GM19468 (cell line): ENCODE results near the gene ABCC11.
A peak's percentile ranks its signal among the peaks of the same experiment; 100 is the strongest.
"Not testable (repeated sequence)": the region's sequence is repeated elsewhere in the genome, so short reads cannot be mapped to it uniquely, and the experiment has no call there.

Source experiments
- ATAC-seq: cut with Tn5 transposase; IDR thresholded peaks from one replicate; pipeline ENCODE4 v1.9.1; 2021; ENCODE audit warnings: mild to moderate bottlenecking, moderate library complexity, moderate number of reproducible peaks; ENCODE audit not compliant: unreplicated experiment; ENCODE audit errors: extremely low read depth

The ABCC11 gene

DNA sequence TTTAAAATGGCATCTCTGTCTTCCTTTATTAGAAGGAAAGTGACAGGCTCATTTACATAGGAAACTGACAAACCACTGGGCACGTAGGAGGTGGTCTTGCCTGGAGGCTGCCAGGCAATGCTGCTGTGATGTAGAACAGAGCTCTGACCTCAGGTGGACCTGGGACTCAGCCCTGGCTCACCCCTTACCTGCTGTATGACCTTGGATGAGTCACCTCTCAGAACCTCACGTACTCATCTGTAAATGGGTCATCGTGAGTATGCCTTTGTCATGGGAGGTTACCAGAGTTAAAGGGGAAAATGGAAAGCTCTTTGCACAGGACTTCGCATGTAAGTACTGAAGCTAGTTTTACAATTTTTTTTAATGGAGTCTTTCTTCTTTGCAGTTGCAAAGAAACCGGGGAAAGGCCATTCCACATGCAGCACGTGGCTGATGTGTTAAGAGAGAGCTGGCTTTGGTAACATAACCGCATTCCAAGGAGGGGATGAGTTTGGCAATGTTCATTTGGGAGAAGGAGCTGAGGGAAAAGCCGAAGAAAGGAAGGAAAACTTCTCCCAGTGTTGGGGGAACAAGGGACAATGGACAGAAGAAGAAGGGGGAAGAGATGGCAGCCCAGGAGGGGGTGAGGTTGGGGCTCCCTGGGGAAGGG is 40.6 kb downstream of the ABCC11 start:
- no peak for ATAC-seq

DNA sequence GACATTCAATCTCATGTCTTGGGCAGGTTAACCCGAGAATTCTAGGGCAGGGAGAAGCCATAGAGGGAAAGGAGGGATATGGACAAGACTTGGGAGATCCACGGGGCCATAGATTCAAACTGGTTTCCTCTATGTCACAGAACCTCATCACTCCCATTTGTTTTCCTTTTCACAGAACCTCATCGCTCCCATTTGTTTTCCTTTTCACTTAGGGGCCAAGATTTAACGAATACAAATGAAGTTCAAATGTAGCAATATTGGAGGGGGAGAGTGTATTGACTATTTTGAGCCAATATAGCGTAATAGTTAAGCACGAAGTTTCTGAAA is 42.6 kb downstream of the ABCC11 start:
- no peak for ATAC-seq

DNA sequence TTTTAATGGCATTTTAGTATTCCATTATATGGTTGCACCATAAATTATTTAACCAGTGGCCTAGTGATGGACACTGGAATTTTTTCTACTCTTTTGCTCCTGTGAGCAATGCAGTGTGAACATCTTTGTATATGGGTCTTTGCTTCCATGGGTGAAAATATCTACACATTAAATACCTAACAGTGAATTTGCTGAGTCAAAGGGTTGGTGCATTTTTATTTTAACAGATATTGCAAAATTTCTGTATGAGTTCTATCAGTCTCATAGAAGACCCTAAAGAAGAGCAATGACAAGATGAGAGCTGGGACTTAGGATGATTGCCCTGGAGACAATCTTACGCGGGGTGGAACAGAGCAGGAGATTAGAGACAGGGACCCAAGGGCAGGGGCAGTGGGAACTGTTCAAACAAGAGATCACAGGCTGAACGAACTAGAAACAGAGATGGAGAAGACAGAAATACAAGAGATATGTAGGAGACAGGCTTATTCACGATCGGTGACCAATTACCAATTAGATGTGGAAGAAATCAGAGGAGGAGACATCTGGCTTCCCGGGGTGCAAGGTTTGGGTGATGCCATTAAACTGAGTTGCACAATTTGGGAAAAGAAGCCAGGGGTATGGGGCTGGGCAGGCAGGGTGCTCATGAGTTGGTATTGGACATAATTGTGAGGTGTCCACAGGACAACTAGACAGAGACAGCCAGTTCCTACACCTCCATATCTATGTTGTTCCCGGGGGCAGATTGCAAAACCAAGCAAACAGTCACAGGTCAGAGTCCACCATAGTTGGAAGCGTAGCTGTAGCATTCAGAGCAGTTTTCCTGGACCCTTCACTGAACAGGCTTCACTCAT is 43.1 kb downstream of the ABCC11 start:
- ATAC-seq = no peak

DNA sequence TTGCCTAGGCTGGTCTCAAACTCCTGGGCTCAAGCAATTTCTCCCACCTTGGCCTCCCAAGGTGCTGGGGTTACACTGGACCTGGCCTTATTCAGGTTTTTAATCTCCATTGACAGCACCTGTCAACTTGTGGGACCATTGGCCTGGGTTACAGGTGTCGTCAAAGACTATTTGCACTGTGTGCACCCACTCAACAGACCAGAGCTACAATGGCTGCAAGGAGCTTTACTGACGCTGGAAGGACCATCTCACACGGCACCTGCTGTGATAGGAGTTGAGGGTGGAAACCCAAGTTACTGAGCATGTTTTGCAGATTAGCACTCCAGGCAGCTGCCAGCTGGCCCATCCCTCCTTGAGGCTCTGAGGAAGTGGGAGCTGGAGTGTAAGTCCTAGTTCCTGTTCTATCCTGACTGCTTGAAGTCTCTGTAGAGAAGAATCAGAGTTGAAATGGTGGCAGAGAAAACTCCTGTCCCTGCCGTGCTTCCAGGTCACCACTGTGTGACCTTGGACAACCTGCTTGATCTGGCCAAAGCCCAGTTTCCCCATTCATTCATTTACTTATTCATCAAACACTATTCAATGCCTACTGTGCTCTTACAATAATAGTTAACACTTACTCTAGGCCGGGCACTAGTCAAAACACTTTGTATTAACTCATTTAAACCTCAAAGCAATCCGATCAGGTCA is 45.7 kb downstream of the ABCC11 start:
- ATAC-seq = no peak

DNA sequence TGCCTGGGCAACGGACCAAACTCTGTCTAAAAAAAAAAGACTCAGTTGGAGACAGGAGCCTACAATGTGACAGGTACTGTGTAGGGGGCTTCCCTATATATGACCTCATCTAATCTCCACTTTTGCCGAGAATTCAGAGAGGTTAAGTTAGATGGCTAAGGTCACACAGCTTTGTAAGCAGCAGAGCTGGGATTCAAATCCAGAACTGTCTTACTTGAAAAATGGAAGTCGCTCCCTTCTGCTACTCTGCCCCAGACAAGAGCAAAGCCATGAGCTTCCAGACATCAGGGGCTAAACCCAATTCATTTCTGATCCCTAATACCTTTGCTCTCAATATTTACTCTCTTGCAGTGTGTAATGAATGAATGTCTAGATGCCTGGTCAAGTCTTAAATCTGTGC is 50.0 kb downstream of the ABCC11 start:
- ATAC-seq = no peak

DNA sequence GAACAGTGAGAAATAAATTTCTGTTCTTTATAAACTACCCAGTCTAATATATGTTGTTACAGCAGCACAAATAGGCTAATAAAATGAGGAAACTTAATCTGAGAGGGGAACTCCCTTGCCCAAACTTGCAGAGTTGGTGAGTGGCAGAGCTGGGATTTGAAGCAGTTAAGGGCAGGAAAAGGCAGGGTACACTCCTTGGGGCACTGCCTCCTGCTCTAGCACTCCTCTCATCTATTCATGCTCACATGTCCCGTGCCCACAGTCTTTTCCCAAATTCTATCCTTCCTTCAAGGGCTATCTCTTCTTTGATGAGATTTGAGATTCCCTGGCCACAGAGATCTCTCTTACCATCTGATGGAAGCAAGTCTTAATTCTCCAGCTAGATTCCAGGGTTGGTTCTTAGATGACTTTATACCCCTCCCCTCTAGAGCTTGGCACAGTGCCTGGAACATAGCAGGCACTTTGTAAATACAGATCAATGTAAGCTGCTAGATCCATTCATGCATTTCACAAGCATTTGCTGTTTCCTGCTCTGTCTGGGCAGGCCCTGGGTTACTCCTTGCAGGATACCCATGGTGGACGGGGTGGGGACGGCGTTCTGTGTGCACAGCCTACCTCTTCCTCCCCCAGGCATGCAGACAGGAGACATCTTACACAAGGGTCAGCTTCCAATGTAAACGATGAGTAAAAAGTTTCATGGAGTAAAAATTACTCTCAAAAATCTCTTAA is 52.3 kb downstream of the ABCC11 start:
- no peak for ATAC-seq

DNA sequence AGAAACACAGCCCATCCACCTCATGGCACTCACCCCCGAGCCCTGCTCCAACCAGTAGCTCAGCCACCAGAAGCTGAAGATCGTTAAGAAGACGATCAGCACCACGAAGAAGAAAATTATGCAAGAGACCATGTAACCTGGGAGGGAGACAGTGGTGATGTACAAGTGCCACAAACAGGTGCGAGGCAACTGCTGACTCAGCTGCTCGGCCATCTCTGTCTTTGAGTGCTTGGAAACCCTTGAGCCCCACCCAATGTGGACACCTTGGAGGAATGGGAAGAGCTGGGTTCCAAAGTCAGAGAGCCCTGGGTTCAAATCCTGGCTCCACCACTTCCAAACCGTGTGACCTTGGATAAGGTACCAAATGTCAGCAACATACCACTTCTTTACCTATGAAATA is 53.5 kb downstream of the ABCC11 start:
- no peak for ATAC-seq

DNA sequence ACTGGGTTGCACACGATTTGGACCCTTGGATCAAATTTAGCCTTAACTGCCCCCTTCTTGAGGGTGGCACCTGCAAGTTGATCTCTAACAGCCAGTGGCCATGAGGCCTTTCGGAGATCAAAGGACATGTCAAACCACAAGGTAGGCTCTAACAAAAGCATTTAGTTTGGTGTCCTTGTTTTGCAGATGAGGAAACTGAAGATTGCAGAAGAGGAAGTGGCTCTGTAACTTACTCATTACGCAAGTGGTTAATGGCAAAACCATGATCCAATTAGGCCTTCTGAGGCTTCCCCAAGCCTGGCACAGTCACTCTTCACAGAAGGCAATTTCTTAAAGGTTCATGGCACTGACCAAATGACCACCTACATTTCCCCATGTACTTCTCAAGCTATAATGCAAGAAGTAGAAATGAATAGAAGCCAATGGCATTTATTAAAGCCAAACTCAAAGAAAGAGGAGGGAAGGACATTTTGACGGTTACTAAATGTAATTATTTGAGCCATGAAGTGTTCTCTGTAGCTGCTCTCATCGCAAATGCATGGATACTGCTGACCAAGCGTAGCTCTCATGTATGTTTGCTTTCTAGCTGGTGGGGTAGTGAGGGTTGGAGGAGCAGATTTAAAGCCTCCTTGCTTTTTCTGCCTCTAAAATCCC is 58.8 kb downstream of the ABCC11 start:
- peak; percentile 50 for ATAC-seq

DNA sequence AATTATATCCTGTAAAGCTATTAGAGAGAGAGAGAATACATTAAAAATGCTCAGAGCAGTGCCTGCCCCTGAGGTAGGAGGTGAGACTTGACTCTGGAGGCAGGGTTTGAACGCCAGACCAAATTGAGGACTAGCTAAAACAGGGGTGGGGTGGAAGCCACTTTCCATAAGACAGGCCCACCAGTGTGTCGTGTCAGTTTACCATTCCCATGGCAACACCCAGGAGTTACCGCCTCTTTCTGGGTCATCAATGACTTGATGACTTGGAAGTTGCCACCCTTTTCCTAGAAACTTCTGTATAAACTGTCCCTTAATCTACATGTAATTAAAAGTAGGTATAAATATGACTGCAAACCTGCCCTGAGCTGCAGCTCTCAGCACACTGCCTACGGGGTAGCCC is 59.6 kb downstream of the ABCC11 start:
- no peak for ATAC-seq

DNA sequence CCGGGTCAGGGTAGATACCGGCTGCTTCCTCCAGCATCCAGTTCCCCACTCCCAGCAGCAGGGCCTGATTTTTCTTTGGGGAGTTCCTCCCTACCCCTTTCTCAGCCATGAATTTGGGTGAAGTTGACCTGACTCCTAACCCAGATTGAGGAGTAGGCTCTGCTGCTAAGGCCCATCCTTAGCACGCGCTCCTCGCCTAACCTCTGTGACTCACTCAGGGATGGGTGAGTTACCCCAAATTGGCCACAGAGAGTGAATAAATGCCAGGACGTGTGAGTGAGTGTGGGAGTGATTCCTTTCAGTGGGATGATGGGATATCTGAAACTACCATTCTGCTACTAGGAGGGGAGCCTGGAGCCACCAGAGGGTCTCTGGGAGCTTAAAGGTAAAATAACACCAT is 62.7 kb downstream of the ABCC11 start:
- no peak for ATAC-seq

DNA sequence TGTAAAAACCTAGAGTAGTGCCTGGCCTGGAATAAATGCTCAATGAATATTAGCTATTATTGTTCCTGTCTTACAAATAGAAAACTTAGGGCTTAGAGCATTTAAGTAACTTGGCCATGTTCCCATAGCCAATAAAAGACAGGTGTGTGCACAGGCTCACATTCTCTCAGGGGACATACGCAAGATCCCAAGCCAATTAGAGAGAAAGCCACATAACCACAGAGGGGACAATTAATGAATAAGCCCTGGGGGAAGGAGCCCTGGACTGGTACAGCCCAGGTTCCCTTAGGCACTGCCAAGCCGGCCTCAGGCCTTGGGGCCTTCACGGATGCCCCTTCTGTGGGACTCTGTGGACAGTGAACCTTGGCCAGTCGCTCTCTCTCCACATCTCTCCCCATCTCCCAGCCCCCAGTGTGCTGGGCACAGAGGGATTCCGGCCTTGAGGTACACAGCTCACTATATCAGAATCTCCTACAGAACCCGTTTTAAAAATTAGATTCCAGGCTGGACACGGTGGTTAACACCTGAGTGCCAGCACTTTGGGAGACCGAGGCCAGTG is 64.3 kb downstream of the ABCC11 start:
- ATAC-seq = no peak

DNA sequence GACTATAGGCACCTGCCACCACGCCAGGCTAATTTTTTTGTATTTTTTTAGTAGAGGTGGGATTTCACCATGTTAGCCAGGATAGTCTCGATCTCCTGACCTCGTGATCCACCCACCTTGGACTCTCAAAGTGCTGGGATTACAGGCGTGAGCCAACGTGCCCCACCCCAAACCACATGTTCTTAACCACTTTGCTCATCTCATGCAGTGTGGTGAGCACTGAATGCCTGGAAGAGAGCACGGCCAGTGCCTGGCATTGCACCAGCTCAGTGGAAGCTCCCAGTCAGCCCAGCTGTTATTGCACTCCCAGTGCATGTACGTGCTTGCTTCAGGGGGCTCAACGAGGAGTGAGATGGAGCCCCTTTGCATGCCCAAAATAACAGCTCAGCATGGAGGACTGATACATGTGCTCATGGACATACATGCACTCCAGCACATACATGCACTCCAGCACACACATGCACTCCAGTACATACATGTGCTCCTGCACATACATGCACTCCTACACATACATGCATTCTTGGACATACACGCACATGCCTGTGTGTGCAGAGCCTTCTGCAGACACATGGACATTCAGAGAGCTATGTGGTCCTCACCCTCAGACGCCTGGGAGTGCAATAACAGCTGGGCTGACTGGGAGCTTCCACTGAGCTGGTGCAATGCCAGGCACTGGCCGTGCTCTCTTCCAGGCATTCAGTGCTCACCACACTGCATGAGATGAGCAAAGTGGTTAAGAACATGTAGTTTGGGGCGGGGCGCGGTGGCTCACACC is 65.4 kb downstream of the ABCC11 start:
- ATAC-seq = not testable (repeated sequence)

DNA sequence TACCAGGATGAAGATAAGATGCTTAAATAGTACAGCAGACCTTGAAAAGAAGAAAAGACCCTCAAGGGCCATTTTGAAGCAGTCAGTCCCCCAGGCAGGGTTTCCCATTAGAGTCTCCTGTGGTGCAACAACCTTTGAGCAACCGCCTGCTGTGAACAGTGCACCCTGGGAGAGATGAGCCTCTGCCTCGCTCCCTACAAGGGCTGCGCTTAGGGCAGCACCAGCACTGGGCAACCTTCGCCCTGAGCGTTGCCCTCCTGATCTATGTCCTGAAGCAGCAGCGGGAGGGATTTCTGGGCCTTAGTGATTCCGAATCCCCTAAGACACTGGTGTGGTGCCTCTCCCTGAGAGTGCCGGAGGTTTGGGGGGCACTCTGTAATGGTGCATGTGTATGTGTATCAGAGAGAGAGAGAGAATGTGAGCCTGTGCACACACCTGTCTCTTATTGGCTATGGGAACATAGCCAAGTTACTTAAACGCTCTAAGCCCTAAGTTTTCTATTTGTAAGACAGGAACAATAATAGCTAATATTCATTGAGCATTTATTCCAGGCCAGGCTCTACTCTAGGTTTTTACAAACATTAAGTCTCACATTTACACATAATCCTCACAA is 66.4 kb downstream of the ABCC11 start:
- ATAC-seq = no peak

DNA sequence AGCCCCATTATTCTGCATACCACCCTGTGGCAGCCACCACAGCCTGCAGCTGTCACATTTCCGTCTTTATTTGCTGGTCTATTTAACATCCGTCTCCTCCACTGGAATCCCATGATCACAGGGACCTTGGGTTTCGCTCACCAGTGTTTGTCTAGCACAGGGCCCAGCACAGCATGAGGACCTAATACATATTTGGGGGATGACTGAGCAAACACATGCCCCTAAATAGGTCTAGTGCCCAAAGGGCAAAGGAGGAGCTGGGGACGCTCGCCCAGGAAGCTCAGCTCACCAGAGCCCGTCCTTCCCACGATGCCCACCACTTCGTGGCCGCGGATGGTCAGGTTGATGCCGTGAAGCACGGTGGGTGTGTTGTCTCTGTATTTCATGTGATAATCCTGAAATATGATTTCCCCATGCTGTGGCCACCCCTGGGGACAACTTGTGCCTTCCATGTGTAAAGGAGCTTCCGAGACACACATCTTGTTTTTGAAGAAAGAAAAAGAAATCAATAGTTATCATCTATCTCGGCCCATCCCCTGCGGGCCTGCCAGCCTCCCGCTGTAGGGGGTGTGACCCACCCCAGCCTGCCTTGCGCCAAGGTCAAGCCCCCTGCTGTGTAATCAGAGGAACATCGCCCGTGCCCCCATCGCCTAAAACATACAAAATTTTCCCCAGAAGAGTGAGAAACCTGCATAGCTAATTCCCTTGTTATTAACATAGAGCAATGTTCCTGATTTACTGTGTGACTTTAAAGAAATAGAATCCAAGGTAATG is 70.5 kb downstream of the ABCC11 start:
- no peak for ATAC-seq

DNA sequence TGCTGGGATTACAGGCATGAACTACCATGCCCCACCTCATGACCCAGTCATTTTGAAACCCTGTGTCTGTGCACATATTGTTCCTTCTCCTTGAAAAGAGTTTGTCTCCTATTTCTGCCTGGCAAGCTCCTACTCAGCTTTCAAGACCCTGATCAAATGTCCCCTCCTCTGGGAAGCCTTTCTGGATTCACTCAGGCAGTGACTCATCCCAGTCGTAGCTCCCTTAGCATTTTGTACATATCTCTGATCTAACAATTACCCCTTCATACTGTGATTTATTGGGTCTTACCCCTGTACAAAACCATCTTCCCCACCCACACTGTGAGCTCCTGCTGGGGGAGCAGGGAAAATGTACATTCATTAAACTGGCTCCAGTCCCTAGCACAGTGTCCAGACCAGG is 73.5 kb downstream of the ABCC11 start:
- ATAC-seq = no peak

DNA sequence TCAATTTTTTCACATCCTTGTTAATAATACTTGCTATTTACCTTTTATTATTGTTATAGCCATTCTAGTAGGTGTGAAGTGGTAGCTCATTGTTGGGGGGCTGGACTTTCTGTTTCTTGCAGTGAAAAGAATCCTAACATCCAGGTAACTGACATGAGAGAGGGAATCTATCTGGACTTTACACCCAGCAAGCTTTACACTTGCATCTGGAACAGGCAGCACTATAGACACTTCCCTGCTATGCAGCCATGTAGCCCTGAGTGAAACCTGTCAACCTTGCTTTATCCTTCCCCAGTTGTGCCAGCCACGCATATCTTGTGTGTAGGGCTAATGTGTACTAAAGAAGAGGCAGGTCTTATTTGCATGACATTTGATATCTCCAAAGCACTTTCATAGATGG is 74.7 kb downstream of the ABCC11 start:
- no peak for ATAC-seq

DNA sequence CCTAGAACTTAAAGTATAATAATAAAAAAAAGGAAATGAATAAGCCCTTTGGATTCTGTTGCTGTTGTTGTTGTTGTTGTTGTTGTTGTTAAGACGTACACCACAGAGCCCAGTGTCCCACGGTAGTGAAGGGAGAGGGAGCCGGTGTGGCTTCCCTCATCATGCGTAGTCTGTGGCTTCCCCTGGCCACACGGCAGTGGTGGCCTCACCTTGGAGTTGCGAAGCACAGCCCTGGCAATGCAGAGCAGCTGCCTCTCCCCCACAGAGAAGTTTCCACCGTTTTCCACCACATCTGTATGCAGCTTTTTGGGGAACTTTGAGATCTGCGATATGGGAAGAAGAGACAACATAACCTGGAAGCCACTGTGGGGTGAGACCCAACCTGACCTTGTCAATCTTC is 77.4 kb downstream of the ABCC11 start:
- no peak for ATAC-seq

DNA sequence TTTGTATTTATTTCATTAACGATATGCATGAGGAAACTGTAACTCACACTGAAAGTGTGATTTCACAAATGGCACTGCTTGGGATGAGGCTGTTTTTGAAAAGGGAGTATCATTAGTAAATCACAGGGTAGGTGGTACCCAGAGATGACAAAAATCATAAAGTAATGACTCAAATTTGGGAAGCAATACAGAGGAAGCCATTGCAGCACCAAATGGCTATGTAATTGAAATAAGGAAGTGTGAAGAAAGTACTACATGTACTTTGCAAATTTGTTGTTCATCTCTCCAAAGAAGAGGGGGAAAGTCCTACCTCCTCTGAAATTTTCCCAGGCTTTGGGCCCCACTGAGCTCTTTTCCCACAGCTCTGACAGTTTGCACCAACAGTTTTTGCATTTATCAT is 79.3 kb downstream of the ABCC11 start:
- ATAC-seq = no peak
